Measurements from ENCODE around the gene NOTCH3.

The NOTCH3 gene

GRCh38 chr19:15198951-15199660 lies 1.7 kb downstream of the NOTCH3 start:
- FAIRE-seq, result no peak

GRCh38 chr19:15197942-15198341 lies 2.9 kb downstream of the NOTCH3 start:
- DNase-seq (ENCODE audit: extremely low spot score, insufficient read length, low read depth) (no peak), FAIRE-seq (no peak)

More at GRCh38 chr19:15198951-15199660, 1.7 kb downstream of the NOTCH3 start:
- no peak for DNase-seq (ENCODE audit: extremely low spot score, insufficient read length, low read depth)

- FAIRE-seq, result no peak
- DNase-seq (ENCODE audit: extremely low spot score, insufficient read length, low read depth), result no peak
These were observed 3.4 kb downstream of the NOTCH3 start for GRCh38 chr19:15197275-15197941.

GRCh38 chr19:15196360-15197005 lies 4.3 kb downstream of the NOTCH3 start:
- DNase-seq (ENCODE audit: extremely low spot score, insufficient read length, low read depth) (no peak), FAIRE-seq (no peak)

GRCh38 chr19:15195371-15196334 lies 5.1 kb downstream of the NOTCH3 start:
- FAIRE-seq (no peak), DNase-seq (ENCODE audit: extremely low spot score, insufficient read length, low read depth) (no peak)

- no peak for DNase-seq (ENCODE audit: extremely low spot score, insufficient read length, low read depth)
- no peak for FAIRE-seq
These were observed 5.9 kb downstream of the NOTCH3 start for GRCh38 chr19:15194938-15195337.

GRCh38 chr19:15191982-15192381 lies 8.8 kb downstream of the NOTCH3 start:
- no peak for FAIRE-seq
- DNase-seq (ENCODE audit: extremely low spot score, insufficient read length, low read depth), result no peak

GRCh38 chr19:15191514-15191913 lies 9.3 kb downstream of the NOTCH3 start:
- FAIRE-seq, result no peak

GRCh38 chr19:15188851-15189250 lies 11.9 kb downstream of the NOTCH3 start:
- FAIRE-seq, result no peak
- DNase-seq (ENCODE audit: extremely low spot score, insufficient read length, low read depth), result no peak

More at GRCh38 chr19:15191514-15191913, 9.3 kb downstream of the NOTCH3 start:
- no peak for DNase-seq (ENCODE audit: extremely low spot score, insufficient read length, low read depth)

GRCh38 chr19:15187026-15188007 lies 13.5 kb downstream of the NOTCH3 start:
- FAIRE-seq (no peak), DNase-seq (ENCODE audit: extremely low spot score, insufficient read length, low read depth) (no peak)

GRCh38 chr19:15185188-15185587 lies 15.6 kb downstream of the NOTCH3 start:
- FAIRE-seq (no peak), DNase-seq (ENCODE audit: extremely low spot score, insufficient read length, low read depth) (no peak)

- FAIRE-seq (no peak), DNase-seq (ENCODE audit: extremely low spot score, insufficient read length, low read depth) (no peak)
These were observed 16.0 kb downstream of the NOTCH3 start for GRCh38 chr19:15184776-15185175.

GRCh38 chr19:15181394-15181793 lies 19.4 kb downstream of the NOTCH3 start:
- no peak for DNase-seq (ENCODE audit: extremely low spot score, insufficient read length, low read depth)

GRCh38 chr19:15180451-15181390 lies 20.1 kb downstream of the NOTCH3 start:
- DNase-seq (ENCODE audit: extremely low spot score, insufficient read length, low read depth), result no peak
- FAIRE-seq, result no peak

More at GRCh38 chr19:15181394-15181793, 19.4 kb downstream of the NOTCH3 start:
- no peak for FAIRE-seq

- FAIRE-seq (no peak), DNase-seq (ENCODE audit: extremely low spot score, insufficient read length, low read depth) (no peak)
These were observed 22.0 kb downstream of the NOTCH3 start for GRCh38 chr19:15178629-15179308.

- DNase-seq (ENCODE audit: extremely low spot score, insufficient read length, low read depth) (peak; percentile 69), FAIRE-seq (peak; percentile 62)
These were observed 23.3 kb downstream of the NOTCH3 start for GRCh38 chr19:15177269-15178116.

All from GM18507 (cell line).